AG09309 (cell line): Measurements from ENCODE around the gene PDSS2.

ENCODE experiments used
- DNase-seq: peaks from one replicate; pipeline ENCODE4 v3.0.0-alpha.2; 2010; ENCODE audit warnings: low read depth
- H3K4me3 ChIP-seq: 2 replicates; pipeline ENCODE4 v1.5.1; 2011; ENCODE audit warnings: mild to moderate bottlenecking, low read depth, low read length, moderate library complexity; ENCODE audit not compliant: control insufficient read depth
- CTCF ChIP-seq: IDR thresholded peaks from 2 replicates; pipeline ENCODE4 v1.5.1; 2011; ENCODE audit warnings: mild to moderate bottlenecking, low read depth, low read length, inconsistent platforms; ENCODE audit not compliant: insufficient read depth, control insufficient read depth; ENCODE audit errors: missing control alignments

PDSS2 gene

DNA sequence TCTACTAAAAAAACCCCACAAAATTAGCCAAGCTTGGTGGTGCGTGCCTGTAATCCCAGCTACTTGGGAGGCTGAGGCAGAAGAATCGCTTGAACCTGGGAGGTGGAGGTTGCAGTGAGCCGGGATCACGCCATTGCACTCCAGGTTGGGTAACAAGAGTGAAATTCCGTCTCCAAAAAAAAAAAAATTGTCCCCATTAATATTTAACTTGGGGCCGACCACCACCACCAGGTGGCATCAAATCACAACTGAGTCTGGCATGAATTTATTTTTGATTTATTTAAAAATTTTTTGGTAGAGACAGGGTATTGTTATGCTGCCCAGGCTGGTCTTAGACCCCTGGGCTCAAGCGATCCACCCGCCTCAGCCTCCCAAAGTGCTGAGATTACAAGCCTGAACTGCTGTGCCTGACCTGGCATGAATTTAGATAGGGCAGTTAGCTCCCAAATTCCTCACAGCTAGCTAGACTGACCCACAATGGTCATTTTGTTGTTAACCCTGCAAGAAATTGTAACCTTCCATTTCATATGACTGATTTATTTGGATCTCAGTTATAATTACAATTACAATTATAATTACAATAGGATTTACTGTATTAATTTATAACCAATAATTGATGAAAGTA is 326.9 kb downstream of the PDSS2 start:
- H3K4me3 ChIP-seq, result no peak overlapping the region
- no peak for DNase-seq
- peak; percentile 58 for TF ChIP-seq CTCF

DNA sequence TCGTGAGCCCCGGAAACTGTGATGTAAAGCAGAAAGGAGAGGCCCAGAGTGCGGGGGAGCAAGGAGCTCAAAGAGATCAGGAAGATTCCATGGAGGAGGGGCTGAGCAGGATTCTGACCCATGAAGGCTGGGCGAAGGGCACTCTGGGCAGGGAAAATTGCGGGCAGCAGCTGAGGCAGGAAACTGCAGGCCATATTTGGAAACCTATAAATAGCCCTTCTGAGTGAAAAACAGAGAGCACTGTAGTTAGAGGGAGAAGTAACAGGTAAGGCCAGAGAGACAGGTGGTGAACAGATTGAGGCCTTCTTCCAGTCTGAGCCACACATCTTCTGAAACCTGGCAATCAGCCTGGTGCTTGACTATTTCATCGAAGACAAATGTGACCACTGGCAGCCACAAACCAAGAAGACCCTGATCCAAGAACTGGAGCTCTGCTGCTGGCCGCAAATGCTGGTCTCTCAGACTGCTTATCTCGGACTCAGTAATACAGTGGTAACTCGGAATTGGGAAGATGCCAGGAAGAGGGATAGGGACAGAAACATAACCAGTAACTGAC is 329.9 kb downstream of the PDSS2 start:
- DNase-seq, result no peak
- H3K4me3 ChIP-seq, result no peak overlapping the region
- no peak for TF ChIP-seq CTCF

DNA sequence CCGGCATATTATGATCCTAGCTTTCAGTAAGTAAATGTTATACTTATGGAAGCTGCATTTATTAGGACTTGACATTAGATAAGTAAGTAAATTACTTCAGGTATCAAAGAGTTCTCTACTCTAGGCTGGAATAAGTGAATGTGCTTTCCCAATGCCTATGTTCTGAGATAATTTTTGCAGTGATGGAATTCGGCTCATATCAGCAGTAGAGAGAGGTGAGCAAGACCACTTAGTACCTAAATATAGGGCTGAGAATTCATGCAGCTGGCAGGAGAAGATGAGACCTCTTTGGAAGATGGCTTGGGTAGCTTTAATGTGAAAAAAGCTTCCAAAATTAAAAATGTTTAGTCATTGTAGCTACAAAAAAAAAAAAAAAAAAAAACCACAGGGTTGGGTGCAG is 330.8 kb downstream of the PDSS2 start:
- no peak overlapping the region for H3K4me3 ChIP-seq
- TF ChIP-seq CTCF, result no peak
- DNase-seq, result no peak

DNA sequence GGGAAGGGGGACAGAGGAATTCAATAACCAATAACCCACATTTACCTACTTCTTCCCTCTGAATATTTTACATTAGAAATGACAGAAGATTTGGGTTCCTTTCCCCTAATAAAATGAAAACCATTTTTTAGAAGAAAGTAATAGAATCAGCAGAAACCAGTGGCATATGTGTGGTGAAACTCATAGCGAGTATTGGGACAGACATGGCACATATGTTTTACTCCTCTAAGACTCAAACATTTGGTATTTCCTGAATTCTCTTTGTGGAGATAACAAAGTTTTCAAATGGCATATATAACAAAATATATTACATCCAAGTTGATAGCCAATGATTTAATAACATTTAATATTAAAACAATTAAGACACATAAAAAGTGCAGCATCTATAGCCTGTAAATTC is 331.2 kb downstream of the PDSS2 start:
- no peak for TF ChIP-seq CTCF
- no peak overlapping the region for H3K4me3 ChIP-seq
- peak; percentile 27 for DNase-seq

GRCh38 chr6:107125771-107126170 is 333.6 kb downstream of the PDSS2 start:
- H3K4me3 ChIP-seq, result no peak overlapping the region
- no peak for TF ChIP-seq CTCF
- DNase-seq, result no peak

GRCh38 chr6:107124934-107125348 is 334.4 kb downstream of the PDSS2 start:
- no peak overlapping the region for H3K4me3 ChIP-seq
- TF ChIP-seq CTCF, result no peak
- DNase-seq, result no peak
